ENCODE data around the gene GPATCH8. TPM values are rescaled to one million over a fixed set of nuclear protein-coding genes. Genes with fewer than 3 reads are reported as not detected.

The GPATCH8 gene
- total and polyA plus RNA-seq, 2 of the 8 experiments (the other 6 are each of a cell fraction or from before 2014, with no cell fraction given) = 20.5 to 58.1 TPM

GRCh38 chr17:44402564-44403172 is 100.5 kb downstream of the GPATCH8 start:
- 94% methylated on average over 5 of the region's 5 CpGs; no CpG with 5 or more reads in 1 of the 2 experiments for WGBS, 2 experiments (ENCODE audit: extremely low coverage in 1 of 2, insufficient coverage in 1 of 2, insufficient read length in 1 of 2, insufficient replicate concordance in 2 of 2, low coverage in 1 of 2, low lambda C conversion rate in 2 of 2, missing lambda C conversion rate in 1 of 2)
- Histone ChIP-seq H3K27ac (ENCODE audit: low read depth, low read length) (no peak overlapping the region), H3K23ac (ENCODE audit: insufficient read length) (no peak overlapping the region), H4K5ac (ENCODE audit: insufficient read length, low read depth, low read length) (no peak overlapping the region), H2BK15ac (ENCODE audit: low read length) (no peak overlapping the region), H2BK120ac (replicated peaks; ENCODE audit: low read depth, low read length) (no peak overlapping the region), H2BK5ac (ENCODE audit: low read depth, low read length) (no peak overlapping the region), H3K4me3 (ENCODE audit: extremely low read depth in 1 of 4, insufficient read depth in 2 of 4, low read depth in 3 of 4, low read length in 4 of 4) (no peak overlapping the region), H4K91ac (replicated peaks; ENCODE audit: insufficient read length, low read length) (no peak overlapping the region), H3K56ac (replicated peaks; ENCODE audit: insufficient read length, low read depth, low read length) (no peak overlapping the region), H3K23me2 (ENCODE audit: low read depth, low read length) (no peaks in the 10 kb centered on the region), H3K36me3 (ENCODE audit: control insufficient read depth in 2 of 4, insufficient read depth in 4 of 4, low read length in 3 of 4) (peaks cover 21 to 41% (median 31%) of the 10 kb centered on the region in 4 experiments; a peak in 7 of 8 replicates), H3K4me1 (replicated peaks in 1 of 4; ENCODE audit: control insufficient read depth in 3 of 4, insufficient read depth in 4 of 4, low read length in 3 of 4) (no peaks in the 10 kb centered on the region), H3K4me2 (ENCODE audit: insufficient read depth in 1 of 2, low read depth in 2 of 2, low read length in 2 of 2) (no peak overlapping the region), H3K9ac (replicated peaks in 1 of 4; ENCODE audit: extremely low read depth in 1 of 4, low read depth in 3 of 4, low read length in 3 of 4) (no peak overlapping the region), H2BK12ac (ENCODE audit: low read depth, low read length) (no peak overlapping the region), H3K79me1 (ENCODE audit: low read depth, low read length) (no peaks in the 10 kb centered on the region), H3K14ac (ENCODE audit: insufficient read length) (no peak overlapping the region), H3K18ac (ENCODE audit: extremely low read depth, low read length) (no peak overlapping the region), H3K79me2 (ENCODE audit: control insufficient read depth in 1 of 2, insufficient read depth in 2 of 2, low read length in 2 of 2) (no peaks in the 10 kb centered on the region), H3K4ac (replicated peaks; ENCODE audit: insufficient read length, low read depth, low read length) (no peak overlapping the region), H4K20me1 (replicated peaks in 1 of 2; ENCODE audit: control insufficient read depth in 1 of 2, insufficient read depth in 2 of 2, low read length in 2 of 2) (peaks cover 0 to 2% of the 10 kb centered on the region in 2 experiments), H4K8ac (ENCODE audit: extremely low read depth, insufficient read depth, low read length) (no peak overlapping the region), H3K27me3 (replicated peaks in 1 of 4; ENCODE audit: control insufficient read depth in 3 of 4, extremely low read depth in 1 of 4, insufficient read depth in 3 of 4, low read length in 3 of 4) (no peaks in the 10 kb centered on the region), H2AFZ (ENCODE audit: low read length) (no peak overlapping the region), H2AK5ac (ENCODE audit: low read depth, low read length) (no peak overlapping the region), H3K9me3 (ENCODE audit: insufficient read depth in 2 of 2, low read depth in 1 of 2, low read length in 1 of 2) (no peaks in the 10 kb centered on the region), H2BK20ac (ENCODE audit: low read length) (no peak overlapping the region)
- CTCF ChIA-PET (ENCODE audit: partially characterized antibody) = interaction anchor here (1.0 to 4.4 kb wide), 6 partner anchors 11 to 131 kb away, joined by 3 to 29 read pairs (median 4); no protein-coding TSS in a partner anchor
- FAIRE-seq = no peak
- DNase-seq (ENCODE audit: low read depth in 1 of 2, low spot score in 2 of 2) = no peak
- POLR2A ChIA-PET (ENCODE audit: partially characterized antibody) = interaction anchor here (1.2 kb wide), 1 partner anchor 17 kb away, joined by 3 read pairs; no protein-coding TSS in a partner anchor
- TF ChIP-seq SP2 (IDR thresholded peaks at IDR 0.05; ENCODE audit: low read length) = no peak
- TF ChIP-seq SUZ12 (IDR thresholded peaks at IDR 0.05; ENCODE audit: low read length) = no peak
- TF ChIP-seq RFX5 (IDR thresholded peaks at IDR 0.05; ENCODE audit: borderline replicate concordance, low read depth, low read length) = no peak
- TF ChIP-seq JUND (IDR thresholded peaks at IDR 0.05; ENCODE audit: low read length) = no peak
- TF ChIP-seq KDM4A (IDR thresholded peaks at IDR 0.05; ENCODE audit: low read depth, low read length, severe bottlenecking) = no peak
- TF ChIP-seq EP300 (IDR thresholded peaks at IDR 0.05; ENCODE audit: borderline replicate concordance in 1 of 2, low read depth in 2 of 2, low read length in 2 of 2) = no peak
- no peak for TF ChIP-seq KDM5A (IDR thresholded peaks at IDR 0.05; ENCODE audit: low read length)
- TF ChIP-seq HDAC6 (IDR thresholded peaks at IDR 0.05; ENCODE audit: low read depth, low read length) = no peak
- TF ChIP-seq CTBP2 (IDR thresholded peaks at IDR 0.05; ENCODE audit: borderline replicate concordance, insufficient read depth, insufficient read length, low read length) = no peak
- no peak for TF ChIP-seq SRF (IDR thresholded peaks at IDR 0.05; ENCODE audit: low read depth, low read length)
- TF ChIP-seq POU5F1 (IDR thresholded peaks at IDR 0.05; ENCODE audit: low read depth, low read length) = no peak
- no peak for TF ChIP-seq CHD1 (IDR thresholded peaks at IDR 0.05; ENCODE audit: low read depth, low read length)
- no peak for TF ChIP-seq ASH2L (IDR thresholded peaks at IDR 0.05; ENCODE audit: low read length)
- TF ChIP-seq CHD2 (IDR thresholded peaks at IDR 0.05; ENCODE audit: low read length) = no peak
- no peak for TF ChIP-seq CREB1 (IDR thresholded peaks at IDR 0.05)

Data from H1 (cell line).